GM12891 (cell line): ENCODE measurements around the gene EXOC4.

ENCODE experiments used
- POLR2A ChIP-seq: IDR thresholded peaks from 2 replicates; pipeline ENCODE4 v1.6.1; 2011; ENCODE audit warnings: low read depth, low read length, control low read depth
- POLR2AphosphoS5 ChIP-seq: IDR thresholded peaks from 2 replicates; pipeline ENCODE4 v1.6.1; 2011; ENCODE audit warnings: low read depth, low read length, control low read depth
- TAF1 ChIP-seq: IDR thresholded peaks from 2 replicates; pipeline ENCODE4 v1.6.1; 2011; ENCODE audit warnings: low read depth, low read length, control low read depth

DNA sequence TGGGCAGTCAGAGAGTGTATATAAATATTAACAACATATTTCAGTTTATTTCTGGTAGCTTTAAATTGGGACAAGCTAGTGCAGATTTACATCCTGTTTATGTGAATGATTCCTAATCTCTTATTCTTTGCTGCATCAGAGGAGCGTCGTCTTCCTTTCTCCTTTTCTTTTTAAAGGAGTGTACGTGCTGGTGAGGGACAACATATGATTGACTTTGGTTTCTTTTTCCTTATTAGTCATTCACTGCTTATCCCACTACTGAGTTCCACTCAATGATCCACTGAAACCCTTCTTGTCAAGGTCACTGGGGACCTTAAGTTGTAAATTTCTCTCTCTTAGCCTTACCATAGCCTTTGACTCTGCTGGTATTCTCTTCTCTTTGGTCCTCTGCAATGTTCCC, 116.3 kb downstream of the EXOC4 start:
- TF ChIP-seq POLR2AphosphoS5: no peak
- no peak for TF ChIP-seq POLR2A
- no peak for TF ChIP-seq TAF1
